Measurements from ENCODE around the gene PLXNA4. TPM values are rescaled to one million over a fixed set of nuclear protein-coding genes. Genes with fewer than 3 reads are reported as not detected.

PLXNA4 gene
- polyA plus RNA-seq, 1 donor (not counting 4 experiments of a cell fraction or from before 2014, with no cell fraction given): 0.01 TPM

GRCh38 chr7:132187869-132188789 lies 388.1 kb downstream of the PLXNA4 start:
- TF ChIP-seq CTCF (optimal IDR thresholded peaks at IDR 0.05 in 1 of 3, IDR thresholded peaks at IDR 0.05 in 1 of 3, conservative IDR thresholded peaks at IDR 0.05 in 1 of 3; ENCODE audit: extremely low read depth in 1 of 3, insufficient read depth in 2 of 3, low read length in 3 of 3) (no peak), EZH2 (IDR thresholded peaks at IDR 0.05; ENCODE audit: low read length) (no peak)
- H3K27me3 ChIP-seq (ENCODE audit: control insufficient read depth, extremely low read depth, insufficient read depth, low read length): peaks cover 22% of the 10 kb centered on the region

GRCh38 chr7:132187391-132187790 lies 388.9 kb downstream of the PLXNA4 start:
- H3K4me2 ChIP-seq (ENCODE audit: control insufficient read depth, extremely low read depth, insufficient read depth, low read depth, low read length): no peak overlapping the region
- dilution Hi-C loops (cut with MboI; ENCODE audit: extremely low pct_ligation_motif_present, low sequenced_read_pairs): no loop called here
- no peak overlapping the region for H3K27ac ChIP-seq (ENCODE audit: control insufficient read depth, insufficient read depth, low read length)
- no peaks in the 10 kb centered on the region for H3K79me2 ChIP-seq (ENCODE audit: control insufficient read depth, insufficient read depth, low read length)
- no peak for DNase-seq (ENCODE audit: low read depth, low spot score)
- no peaks in the 10 kb centered on the region for H3K36me3 ChIP-seq (ENCODE audit: control insufficient read depth in 2 of 2, extremely low read depth in 1 of 2, insufficient read depth in 2 of 2, low read length in 2 of 2)
- H3K4me1 ChIP-seq (ENCODE audit: control insufficient read depth, extremely low read depth, insufficient read depth, low read length): no peaks in the 10 kb centered on the region
- no peak overlapping the region for H3K4me3 ChIP-seq (ENCODE audit: control insufficient read depth in 2 of 3, extremely low read depth in 1 of 3, insufficient read depth in 2 of 3, low read depth in 1 of 3, low read length in 3 of 3)
- peaks cover 2% of the 10 kb centered on the region for H3K9me3 ChIP-seq (ENCODE audit: control insufficient read depth, low read depth, low read length)
- no peak overlapping the region for H2AFZ ChIP-seq (ENCODE audit: control insufficient read depth, low read length)
- no peak for FAIRE-seq
- H3K9me1 ChIP-seq (ENCODE audit: control insufficient read depth, extremely low read depth, insufficient read depth, low read length): no peaks in the 10 kb centered on the region
- no peaks in the 10 kb centered on the region for H4K20me1 ChIP-seq (ENCODE audit: control insufficient read depth, extremely low read depth, insufficient read depth, low read length)
- H3K9ac ChIP-seq (ENCODE audit: control insufficient read depth, extremely low read depth, insufficient read depth, low read length): no peak overlapping the region
- H3K27me3 ChIP-seq (ENCODE audit: control insufficient read depth, extremely low read depth, insufficient read depth, low read length): peaks cover 17% of the 10 kb centered on the region
- TF ChIP-seq CTCF (optimal IDR thresholded peaks at IDR 0.05 in 1 of 3, IDR thresholded peaks at IDR 0.05 in 1 of 3, conservative IDR thresholded peaks at IDR 0.05 in 1 of 3; ENCODE audit: extremely low read depth in 1 of 3, insufficient read depth in 2 of 3, low read length in 3 of 3): no peak
- no peak for TF ChIP-seq EZH2 (IDR thresholded peaks at IDR 0.05; ENCODE audit: low read length)

More at GRCh38 chr7:132187869-132188789, 388.1 kb downstream of the PLXNA4 start:
- H3K9me1 ChIP-seq (ENCODE audit: control insufficient read depth, extremely low read depth, insufficient read depth, low read length): no peaks in the 10 kb centered on the region
- no peak overlapping the region for H3K4me2 ChIP-seq (ENCODE audit: control insufficient read depth, extremely low read depth, insufficient read depth, low read depth, low read length)
- H3K36me3 ChIP-seq (ENCODE audit: control insufficient read depth in 2 of 2, extremely low read depth in 1 of 2, insufficient read depth in 2 of 2, low read length in 2 of 2): no peaks in the 10 kb centered on the region
- dilution Hi-C loops (cut with MboI; ENCODE audit: extremely low pct_ligation_motif_present, low sequenced_read_pairs): no loop called here
- no peak overlapping the region for H3K9ac ChIP-seq (ENCODE audit: control insufficient read depth, extremely low read depth, insufficient read depth, low read length)
- H2AFZ ChIP-seq (ENCODE audit: control insufficient read depth, low read length): no peak overlapping the region
- no peak overlapping the region for H3K4me3 ChIP-seq (ENCODE audit: control insufficient read depth in 2 of 3, extremely low read depth in 1 of 3, insufficient read depth in 2 of 3, low read depth in 1 of 3, low read length in 3 of 3)
- no peak for FAIRE-seq
- peaks cover 2% of the 10 kb centered on the region for H3K9me3 ChIP-seq (ENCODE audit: control insufficient read depth, low read depth, low read length)
- H3K4me1 ChIP-seq (ENCODE audit: control insufficient read depth, extremely low read depth, insufficient read depth, low read length): no peaks in the 10 kb centered on the region
- no peaks in the 10 kb centered on the region for H4K20me1 ChIP-seq (ENCODE audit: control insufficient read depth, extremely low read depth, insufficient read depth, low read length)
- H3K79me2 ChIP-seq (ENCODE audit: control insufficient read depth, insufficient read depth, low read length): no peaks in the 10 kb centered on the region
- no peak overlapping the region for H3K27ac ChIP-seq (ENCODE audit: control insufficient read depth, insufficient read depth, low read length)
- no peak for DNase-seq (ENCODE audit: low read depth, low spot score)

Measured in keratinocyte (primary cell).